Trophoblast cell (in vitro differentiated cells and primary cell): Measurements from ENCODE around the gene GDPD5.

ENCODE experiments used
- DNase-seq, 2 donors: peaks; one replicate each; pipeline ENCODE4 v3.0.0-alpha.2; 2016
- H2AFZ ChIP-seq: 2 replicates; pipeline ENCODE4 v1.6.1; 2013; ENCODE audit warnings: low read length, moderate library complexity, mild to moderate bottlenecking; ENCODE audit not compliant: insufficient read depth, poor library complexity
- H2AK5ac ChIP-seq: 2 replicates; pipeline ENCODE4 v1.6.1; 2013; ENCODE audit warnings: mild to moderate bottlenecking, low read length
- H2BK120ac ChIP-seq: 2 replicates; pipeline ENCODE4 v1.6.1; 2013; ENCODE audit warnings: low read length, mild to moderate bottlenecking, moderate library complexity; ENCODE audit not compliant: insufficient read depth, poor library complexity
- H2BK12ac ChIP-seq: 2 replicates; pipeline ENCODE4 v1.6.1; 2013; ENCODE audit warnings: mild to moderate bottlenecking, low read length, moderate library complexity
- H2BK5ac ChIP-seq: 2 replicates; pipeline ENCODE4 v1.6.1; 2013; ENCODE audit warnings: low read length, low read depth, moderate library complexity, mild to moderate bottlenecking; ENCODE audit not compliant: poor library complexity
- H3K14ac ChIP-seq: 2 replicates; pipeline ENCODE4 v1.6.1; 2013; ENCODE audit warnings: mild to moderate bottlenecking, low read length
- H3K18ac ChIP-seq: 2 replicates; pipeline ENCODE4 v1.6.1; 2013; ENCODE audit warnings: mild to moderate bottlenecking, low read length
- H3K23ac ChIP-seq: 2 replicates; pipeline ENCODE4 v1.6.1; 2013; ENCODE audit warnings: low read length
- H3K27ac ChIP-seq: 2 replicates; pipeline ENCODE4 v1.5.1; 2013; ENCODE audit warnings: low read depth, mild to moderate bottlenecking, inconsistent platforms, low read length, moderate library complexity
- H3K27me3 ChIP-seq: 2 replicates; pipeline ENCODE4 v1.6.1; 2013; ENCODE audit warnings: inconsistent platforms, mild to moderate bottlenecking, low read length, moderate library complexity; ENCODE audit not compliant: insufficient read depth
- H3K36me3 ChIP-seq, 2 experiments: 1 replicate in 1 of 2; 2 replicates in 1 of 2; pipeline ENCODE4 v1.6.1; 2013; ENCODE audit warnings: low read length in 2 of 2, mild to moderate bottlenecking in 2 of 2, moderate library complexity in 1 of 2; ENCODE audit not compliant: insufficient read depth in 2 of 2, control insufficient read depth in 1 of 2
- H3K4ac ChIP-seq: 2 replicates; pipeline ENCODE4 v1.6.1; 2013; ENCODE audit warnings: low read depth, mild to moderate bottlenecking, low read length, moderate library complexity
- H3K4me1 ChIP-seq, 2 experiments: 1 replicate in 1 of 2; 2 replicates in 1 of 2; pipeline ENCODE4 v1.6.1; 2013; ENCODE audit warnings: low read length in 2 of 2, mild to moderate bottlenecking in 2 of 2, moderate library complexity in 1 of 2; ENCODE audit not compliant: insufficient read depth in 2 of 2, control insufficient read depth in 1 of 2
- H3K4me2 ChIP-seq: 2 replicates; pipeline ENCODE4 v1.6.1; 2013; ENCODE audit warnings: inconsistent platforms, mild to moderate bottlenecking, low read length, moderate library complexity
- H3K4me3 ChIP-seq: 2 replicates; pipeline ENCODE4 v1.5.1; 2013; ENCODE audit warnings: mild to moderate bottlenecking, low read depth, low read length, inconsistent platforms
- H3K79me1 ChIP-seq: one replicate; pipeline ENCODE4 v1.6.1; 2013; ENCODE audit warnings: low read length
- H3K79me2 ChIP-seq: 2 replicates; pipeline ENCODE4 v1.6.1; 2013; ENCODE audit warnings: low read length, mild to moderate bottlenecking; ENCODE audit not compliant: control insufficient read depth, insufficient read depth, poor library complexity
- H3K9ac ChIP-seq: 2 replicates; pipeline ENCODE4 v1.6.1; 2013; ENCODE audit warnings: mild to moderate bottlenecking, low read length
- H3K9me3 ChIP-seq: 2 replicates; pipeline ENCODE4 v1.6.1; 2013; ENCODE audit warnings: low read depth, mild to moderate bottlenecking, control low read depth, inconsistent platforms, low read length; ENCODE audit not compliant: insufficient read depth
- H4K12ac ChIP-seq: 2 replicates; pipeline ENCODE4 v1.6.1; 2013; ENCODE audit warnings: low read depth, mild to moderate bottlenecking, low read length, moderate library complexity
- H4K8ac ChIP-seq: 2 replicates; pipeline ENCODE4 v1.6.1; 2013; ENCODE audit warnings: low read depth, mild to moderate bottlenecking, low read length, moderate library complexity
- H4K91ac ChIP-seq: one replicate; pipeline ENCODE4 v1.6.1; 2013; ENCODE audit warnings: low read depth, mild to moderate bottlenecking, low read length, moderate library complexity
- WGBS: extraction: QIAGEN DNeasy Blood & Tissue Kit; methylation state at CpG from one replicate; pipeline ENCODE4 v1.1.7; 2013; ENCODE audit warnings: missing lambda C conversion rate; ENCODE audit not compliant: insufficient read length, insufficient coverage; ENCODE audit errors: extremely low coverage; 5-methylcytosine and 5-hydroxymethylcytosine counted together

Gene GDPD5

DNA sequence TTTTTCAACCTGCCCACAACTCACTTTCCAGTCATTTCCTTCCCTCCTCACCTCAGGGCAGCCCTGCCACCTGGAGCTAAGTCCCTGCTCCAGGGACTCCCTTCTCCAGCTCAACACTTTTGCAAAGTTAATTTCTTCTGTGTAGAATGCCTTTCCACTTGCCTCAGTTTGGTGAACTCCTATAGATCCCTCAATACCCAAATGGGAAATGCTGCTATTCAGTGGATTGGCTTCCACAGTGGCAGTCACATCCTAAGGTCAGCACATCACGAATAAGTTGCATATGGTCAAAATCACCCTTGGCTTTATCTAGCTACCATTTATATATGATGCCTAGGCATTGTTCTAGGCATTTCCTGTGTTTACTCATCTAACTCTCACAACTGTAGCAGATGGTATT, 23.6 kb downstream of the GDPD5 start:
- Histone ChIP-seq H2BK12ac (no peak overlapping the region), H4K91ac (no peak overlapping the region), H2BK120ac (no peak overlapping the region), H3K36me3 (no peaks in the 10 kb centered on the region), H3K79me1 (peaks cover 9% of the 10 kb centered on the region), H3K4me3 (no peak overlapping the region), H3K9me3 (no peaks in the 10 kb centered on the region), H3K79me2 (no peaks in the 10 kb centered on the region), H3K4ac (no peak overlapping the region), H4K8ac (no peak overlapping the region), H3K23ac (no peak overlapping the region), H3K27me3 (no peaks in the 10 kb centered on the region), H2BK5ac (no peak overlapping the region), H2AFZ (no peak overlapping the region), H3K27ac (no peak overlapping the region), H3K4me1 (peaks cover 0 to 12% of the 10 kb centered on the region in 2 experiments), H4K12ac (no peak overlapping the region), H2AK5ac (no peak overlapping the region), H3K14ac (no peak overlapping the region), H3K4me2 (no peak overlapping the region), H3K18ac (no peak overlapping the region), H3K9ac (no peak overlapping the region)
- no peak for DNase-seq
- WGBS = no CpG with 5 or more reads among the region's 1 CpG

DNA sequence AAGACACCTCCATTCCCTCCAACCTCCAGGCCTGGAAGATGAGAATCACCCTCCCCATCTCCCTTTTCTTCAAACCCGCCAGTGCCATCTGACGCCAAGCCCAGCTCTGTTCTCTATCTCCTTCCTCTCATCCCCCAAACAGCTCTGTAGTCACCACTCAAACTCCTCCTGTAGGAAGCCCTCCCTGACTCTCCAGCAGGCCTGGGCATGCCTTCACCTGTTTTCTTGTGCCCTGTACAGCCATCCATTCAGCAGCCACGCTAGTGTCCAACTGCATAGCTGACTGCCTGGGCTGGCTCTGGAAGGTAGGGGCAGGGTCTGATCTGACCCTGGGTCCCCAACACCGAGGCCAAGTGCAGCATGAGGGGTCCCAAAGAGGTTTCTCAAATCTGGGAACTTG, 25.0 kb downstream of the GDPD5 start:
- peaks cover 0 to 12% of the 10 kb centered on the region in 2 experiments for H3K4me1 ChIP-seq
- WGBS = no CpG with 5 or more reads among the region's 4 CpGs
- H2BK120ac ChIP-seq = peak overlapping the region; percentile 28
- no peak overlapping the region for H3K4me3 ChIP-seq
- no peak overlapping the region for H2BK12ac ChIP-seq
- no peak overlapping the region for H3K14ac ChIP-seq
- no peaks in the 10 kb centered on the region for H3K36me3 ChIP-seq
- H3K4me2 ChIP-seq = no peak overlapping the region
- H3K79me2 ChIP-seq = no peaks in the 10 kb centered on the region
- no peak overlapping the region for H2BK5ac ChIP-seq
- H3K79me1 ChIP-seq = peaks cover 9% of the 10 kb centered on the region
- no peak for DNase-seq
- H3K9ac ChIP-seq = no peak overlapping the region
- no peak overlapping the region for H4K8ac ChIP-seq
- peak overlapping the region; percentile 30 for H4K91ac ChIP-seq
- no peak overlapping the region for H2AFZ ChIP-seq
- H3K18ac ChIP-seq = no peak overlapping the region
- no peak overlapping the region for H3K4ac ChIP-seq
- no peaks in the 10 kb centered on the region for H3K27me3 ChIP-seq
- no peak overlapping the region for H3K23ac ChIP-seq
- H3K27ac ChIP-seq = no peak overlapping the region
- no peak overlapping the region for H2AK5ac ChIP-seq
- no peaks in the 10 kb centered on the region for H3K9me3 ChIP-seq
- no peak overlapping the region for H4K12ac ChIP-seq

DNA sequence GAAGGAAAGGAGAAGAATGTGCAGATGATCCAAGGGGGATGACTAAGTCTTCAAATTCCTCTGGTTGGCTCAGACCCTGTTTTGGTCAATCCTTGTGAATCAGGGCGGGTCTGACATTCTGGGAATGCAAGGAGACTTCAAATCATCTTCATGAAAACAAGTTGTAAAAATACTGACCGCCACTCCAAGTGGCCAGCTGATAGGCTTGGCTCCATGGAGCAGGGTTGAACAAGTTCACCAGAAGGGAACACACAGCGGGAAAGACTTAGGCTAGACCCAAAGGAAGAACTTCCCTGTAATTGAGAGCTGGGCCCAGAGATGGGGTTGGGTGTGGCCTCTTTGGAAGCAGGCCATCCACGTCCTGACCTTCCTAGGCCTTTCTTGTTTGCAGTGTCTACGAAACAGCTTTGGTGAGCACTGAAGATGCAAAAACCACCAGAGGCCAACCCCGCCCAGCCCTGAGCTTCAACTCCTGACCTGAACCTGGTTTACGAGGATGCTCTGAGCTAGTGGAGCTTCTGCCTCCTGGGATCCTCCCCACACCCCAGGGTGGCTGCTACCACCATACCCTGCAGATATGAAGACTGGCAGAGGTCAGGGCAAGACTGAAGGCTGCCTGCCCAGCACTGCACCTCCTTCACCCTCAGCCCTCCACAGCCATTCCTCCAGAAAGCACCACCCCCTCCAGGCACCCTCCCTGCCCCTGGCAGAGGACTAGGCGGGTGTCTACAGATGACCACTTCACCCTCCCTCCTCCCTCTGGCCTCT, 26.1 kb downstream of the GDPD5 start:
- no peaks in the 10 kb centered on the region for H3K79me2 ChIP-seq
- WGBS = no CpG with 5 or more reads among the region's 8 CpGs

DNA sequence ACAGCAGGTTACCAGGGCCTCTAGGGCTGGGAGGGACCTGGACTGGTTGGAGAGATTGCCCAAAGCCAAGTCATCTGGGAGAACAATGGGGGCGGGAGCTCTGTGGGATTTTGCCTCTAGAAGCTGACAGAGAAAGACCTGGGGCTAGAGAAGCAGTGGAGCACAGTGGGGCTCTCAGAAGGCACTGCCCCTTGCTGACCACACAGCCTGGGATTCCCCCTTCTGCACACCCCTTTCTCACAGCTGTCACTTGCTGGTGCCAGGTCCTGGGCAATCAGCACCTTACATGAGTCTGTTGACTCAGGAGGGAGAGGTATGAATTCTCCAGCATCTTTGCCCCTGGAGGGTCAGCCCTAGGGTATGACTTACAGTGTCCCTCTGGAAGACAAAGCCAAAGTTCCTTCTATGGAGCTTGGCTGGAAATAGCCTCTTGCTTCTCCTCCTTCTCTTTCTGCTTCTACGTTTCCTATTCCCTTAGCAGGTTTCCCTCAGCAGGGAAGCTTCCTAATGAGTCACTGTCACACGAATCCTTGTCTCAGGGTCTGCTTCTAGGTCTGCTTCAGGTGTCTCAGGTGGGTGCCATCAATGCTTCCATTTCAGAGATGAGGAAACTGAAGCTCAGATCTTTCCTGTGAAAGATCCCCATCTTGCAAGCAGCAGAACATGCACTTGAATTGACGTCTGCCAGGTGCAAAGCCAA, 27.0 kb downstream of the GDPD5 start:
- no peak overlapping the region for H4K12ac ChIP-seq
- H3K4me3 ChIP-seq = no peak overlapping the region
- no peak overlapping the region for H3K4me2 ChIP-seq
- H3K14ac ChIP-seq = no peak overlapping the region
- WGBS = no CpG with 5 or more reads among the region's 4 CpGs
- no peaks in the 10 kb centered on the region for H3K9me3 ChIP-seq
- H2AFZ ChIP-seq = no peak overlapping the region
- no peak overlapping the region for H3K9ac ChIP-seq
- H3K36me3 ChIP-seq = no peaks in the 10 kb centered on the region
- no peaks in the 10 kb centered on the region for H3K79me2 ChIP-seq
- no peak overlapping the region for H4K8ac ChIP-seq
- no peak overlapping the region for H3K23ac ChIP-seq
- no peaks in the 10 kb centered on the region for H3K27me3 ChIP-seq
- H2AK5ac ChIP-seq = no peak overlapping the region
- H3K4me1 ChIP-seq = peaks cover 0 to 12% of the 10 kb centered on the region in 2 experiments
- H3K79me1 ChIP-seq = peaks cover 9% of the 10 kb centered on the region
- H4K91ac ChIP-seq = no peak overlapping the region
- no peak overlapping the region for H2BK5ac ChIP-seq
- H2BK120ac ChIP-seq = peak overlapping the region; percentile 28
- H2BK12ac ChIP-seq = no peak overlapping the region
- no peak overlapping the region for H3K18ac ChIP-seq
- H3K4ac ChIP-seq = no peak overlapping the region
- H3K27ac ChIP-seq = no peak overlapping the region
- peak; percentile 84 to 89 for DNase-seq

More for the DNA sequence above, 26.1 kb downstream of the GDPD5 start:
- Histone ChIP-seq H3K9ac (no peak overlapping the region), H2BK12ac (no peak overlapping the region), H3K27me3 (no peaks in the 10 kb centered on the region), H2BK5ac (no peak overlapping the region), H3K4me3 (no peak overlapping the region), H3K4ac (no peak overlapping the region), H3K23ac (no peak overlapping the region), H3K27ac (peak overlapping the region; percentile 1), H2AK5ac (no peak overlapping the region), H3K18ac (no peak overlapping the region), H3K79me1 (peaks cover 9% of the 10 kb centered on the region), H3K14ac (no peak overlapping the region), H3K4me1 (peaks cover 0 to 12% of the 10 kb centered on the region in 2 experiments), H3K4me2 (no peak overlapping the region), H3K9me3 (no peaks in the 10 kb centered on the region), H2BK120ac (no peak overlapping the region), H4K91ac (peak overlapping the region; percentile 45), H3K36me3 (no peaks in the 10 kb centered on the region), H4K8ac (no peak overlapping the region), H4K12ac (no peak overlapping the region), H2AFZ (no peak overlapping the region)
- peak; percentile 82 to 94 for DNase-seq
